Activated naive CD4-positive, alpha-beta T cell treated with anti-CD3 and anti-CD28 coated beads, Interleukin-2, amount 10 ng/mL, durations not matched to agents 7 days and 5 days (primary cell): ENCODE results near the gene GIPC1.
"Not testable (repeated sequence)": the region's sequence is repeated elsewhere in the genome, so short reads cannot be mapped to it uniquely, and the experiment has no call there.

Source experiments
- CTCF ChIA-PET: fragments of 350-600 bp; sonication (Branson Sonifier 250); formaldehyde crosslinking; loops from one replicate; lab custom pipeline; 2021; ENCODE audit warnings: antibody characterized with exemption; lab: Charles Lee
- DNase-seq: peaks from one replicate; pipeline ENCODE4 v3.0.0-alpha.2; 2020
- H3K27ac Mint-ChIP-seq: one replicate; pipeline ENCODE4 v1.8.0; 2021; ENCODE audit warnings: mild to moderate bottlenecking, moderate library complexity, mixed read lengths
- H3K27me3 Mint-ChIP-seq: one replicate; pipeline ENCODE4 v1.8.0; 2021; ENCODE audit warnings: mild to moderate bottlenecking, mixed read lengths
- H3K36me3 Mint-ChIP-seq: one replicate; pipeline ENCODE4 v1.8.0; 2021; ENCODE audit warnings: mixed read lengths
- H3K4me1 Mint-ChIP-seq: one replicate; pipeline ENCODE4 v1.8.0; 2021; ENCODE audit warnings: mixed read lengths
- H3K4me3 Mint-ChIP-seq: one replicate; pipeline ENCODE4 v1.8.0; 2021; ENCODE audit warnings: mild to moderate bottlenecking, moderate library complexity, mixed read lengths
- H3K9me3 Mint-ChIP-seq: one replicate; pipeline ENCODE4 v1.8.0; 2021; ENCODE audit warnings: mixed read lengths

The GIPC1 gene

GRCh38 chr19:14462401-14462800 is 33.5 kb downstream of the GIPC1 start:
- DNase-seq, H3K27me3 Mint-ChIP-seq, H3K4me1 Mint-ChIP-seq, H3K4me3 Mint-ChIP-seq, H3K9me3 Mint-ChIP-seq, H3K27ac Mint-ChIP-seq: not testable (repeated sequence)
- H3K36me3 Mint-ChIP-seq, result peaks cover 54% of the 10 kb centered on the region
- CTCF ChIA-PET, result interaction anchor here (0.6 kb wide), 1 partner anchor 10 kb away, joined by 3 read pairs; no protein-coding TSS in a partner anchor

- Mint-ChIP-seq H3K36me3 (peaks cover 50% of the 10 kb centered on the region), H3K27ac (no peak overlapping the region), H3K27me3 (no peaks in the 10 kb centered on the region), H3K9me3 (no peaks in the 10 kb centered on the region), H3K4me1 (peaks cover 6% of the 10 kb centered on the region), H3K4me3 (no peak overlapping the region)
- CTCF ChIA-PET, result interaction anchor here (1.6 kb wide), 1 partner anchor 12 kb away, joined by 4 read pairs; no protein-coding TSS in a partner anchor
- DNase-seq, result no peak
These were observed 35.0 kb downstream of the GIPC1 start for GRCh38 chr19:14460935-14461334.

- CTCF ChIA-PET, result interaction anchor here (0.8 to 1.6 kb wide), 2 partner anchors 13 to 27 kb away, joined by 4 to 6 read pairs; no protein-coding TSS in a partner anchor
- DNase-seq, result no peak
- Mint-ChIP-seq H3K27me3 (no peaks in the 10 kb centered on the region), H3K4me1 (peaks cover 6% of the 10 kb centered on the region), H3K27ac (peak overlapping the region; percentile 62), H3K4me3 (no peak overlapping the region), H3K9me3 (no peaks in the 10 kb centered on the region), H3K36me3 (peaks cover 50% of the 10 kb centered on the region)
These were observed 36.2 kb downstream of the GIPC1 start for GRCh38 chr19:14459703-14460102.

GRCh38 chr19:14452303-14452702 is 43.6 kb downstream of the GIPC1 start:
- DNase-seq, H3K9me3 Mint-ChIP-seq, H3K27ac Mint-ChIP-seq, H3K27me3 Mint-ChIP-seq, H3K4me3 Mint-ChIP-seq: not testable (repeated sequence)
- Mint-ChIP-seq H3K36me3 (peaks cover 49% of the 10 kb centered on the region), H3K4me1 (peaks cover 13% of the 10 kb centered on the region)
- CTCF ChIA-PET, result interaction anchor here (0.6 kb wide), 1 partner anchor 10 kb away, joined by 3 read pairs; no protein-coding TSS in a partner anchor

- peaks cover 56% of the 10 kb centered on the region for H3K36me3 Mint-ChIP-seq
- H3K27ac Mint-ChIP-seq, result no peak overlapping the region
- peaks cover 4% of the 10 kb centered on the region for H3K9me3 Mint-ChIP-seq
These were observed 45.1 kb downstream of the GIPC1 start for GRCh38 chr19:14450876-14451275.

GRCh38 chr19:14450168-14450874 is 45.6 kb downstream of the GIPC1 start:
- peak; percentile 82 for DNase-seq
- Mint-ChIP-seq H3K4me3 (no peak overlapping the region), H3K9me3 (peaks cover 4% of the 10 kb centered on the region), H3K4me1 (peaks cover 13% of the 10 kb centered on the region), H3K27me3 (no peaks in the 10 kb centered on the region), H3K36me3 (peaks cover 55% of the 10 kb centered on the region), H3K27ac (peak overlapping the region; percentile 42)
- CTCF ChIA-PET, result interaction anchor here (1.3 kb wide), 1 partner anchor 22 kb away, joined by 3 read pairs; no protein-coding TSS in a partner anchor

More at GRCh38 chr19:14450876-14451275, 45.1 kb downstream of the GIPC1 start:
- H3K4me3 Mint-ChIP-seq, result no peak overlapping the region
- CTCF ChIA-PET, result interaction anchor here (1.3 kb wide), 1 partner anchor 22 kb away, joined by 3 read pairs; no protein-coding TSS in a partner anchor
- H3K27me3 Mint-ChIP-seq, result no peaks in the 10 kb centered on the region
- no peak for DNase-seq
- peaks cover 13% of the 10 kb centered on the region for H3K4me1 Mint-ChIP-seq

GRCh38 chr19:14449321-14449720 is 46.6 kb downstream of the GIPC1 start:
- no peaks in the 10 kb centered on the region for H3K27me3 Mint-ChIP-seq
- CTCF ChIA-PET, result no interaction called here
- no peak for DNase-seq
- peaks cover 16% of the 10 kb centered on the region for H3K4me1 Mint-ChIP-seq
- H3K36me3 Mint-ChIP-seq, result peaks cover 57% of the 10 kb centered on the region
- peaks cover 4% of the 10 kb centered on the region for H3K9me3 Mint-ChIP-seq
- H3K4me3 Mint-ChIP-seq, result no peak overlapping the region
- H3K27ac Mint-ChIP-seq, result no peak overlapping the region

- no peak overlapping the region for H3K4me3 Mint-ChIP-seq
- no peak for DNase-seq
- CTCF ChIA-PET, result interaction anchor here (1.6 kb wide), 1 partner anchor 43 kb away, joined by 3 read pairs; no protein-coding TSS in a partner anchor
- H3K36me3 Mint-ChIP-seq, result peaks cover 72% of the 10 kb centered on the region
- no peak overlapping the region for H3K27ac Mint-ChIP-seq
- no peaks in the 10 kb centered on the region for H3K27me3 Mint-ChIP-seq
- H3K9me3 Mint-ChIP-seq, result peaks cover 4% of the 10 kb centered on the region
- peaks cover 25% of the 10 kb centered on the region for H3K4me1 Mint-ChIP-seq
These were observed 49.4 kb downstream of the GIPC1 start for GRCh38 chr19:14446336-14447036.

GRCh38 chr19:14443632-14444216 is 52.2 kb downstream of the GIPC1 start:
- CTCF ChIA-PET, result no interaction called here
- Mint-ChIP-seq H3K4me3 (no peak overlapping the region), H3K4me1 (peaks cover 38% of the 10 kb centered on the region), H3K9me3 (no peaks in the 10 kb centered on the region), H3K27ac (peak overlapping the region; percentile 56), H3K27me3 (no peaks in the 10 kb centered on the region), H3K36me3 (peaks cover 61% of the 10 kb centered on the region)
- no peak for DNase-seq

GRCh38 chr19:14442891-14443631 is 52.9 kb downstream of the GIPC1 start:
- Mint-ChIP-seq H3K4me3 (no peak overlapping the region), H3K36me3 (peaks cover 56% of the 10 kb centered on the region), H3K27ac (peak overlapping the region; percentile 58), H3K9me3 (no peaks in the 10 kb centered on the region), H3K4me1 (peaks cover 42% of the 10 kb centered on the region), H3K27me3 (no peaks in the 10 kb centered on the region)
- no peak for DNase-seq
- CTCF ChIA-PET, result no interaction called here

- H3K27ac Mint-ChIP-seq, result peak overlapping the region; percentile 80
- no peaks in the 10 kb centered on the region for H3K9me3 Mint-ChIP-seq
- H3K36me3 Mint-ChIP-seq, result peaks cover 48% of the 10 kb centered on the region
- H3K4me3 Mint-ChIP-seq, result peak overlapping the region; percentile 95
- H3K4me1 Mint-ChIP-seq, result peaks cover 47% of the 10 kb centered on the region
- CTCF ChIA-PET, result no interaction called here
- H3K27me3 Mint-ChIP-seq, result no peaks in the 10 kb centered on the region
- DNase-seq, result no peak
These were observed 54.6 kb downstream of the GIPC1 start for GRCh38 chr19:14441041-14441938.

GRCh38 chr19:14440049-14440448 is 55.9 kb downstream of the GIPC1 start:
- peaks cover 45% of the 10 kb centered on the region for H3K36me3 Mint-ChIP-seq
- H3K4me1 Mint-ChIP-seq, result peaks cover 51% of the 10 kb centered on the region
- H3K27me3 Mint-ChIP-seq, result no peaks in the 10 kb centered on the region
- DNase-seq, result peak; percentile 90
- peak overlapping the region; percentile 95 for H3K4me3 Mint-ChIP-seq
- no peaks in the 10 kb centered on the region for H3K9me3 Mint-ChIP-seq
- CTCF ChIA-PET, result interaction anchor here (1.0 kb wide), 1 partner anchor 33 kb away, joined by 4 read pairs; no protein-coding TSS in a partner anchor
- peak overlapping the region; percentile 89 for H3K27ac Mint-ChIP-seq

GRCh38 chr19:14439014-14439413 is 56.9 kb downstream of the GIPC1 start:
- CTCF ChIA-PET, result interaction anchor here (1.2 to 1.4 kb wide), 2 partner anchors 10 to 33 kb away, joined by 3 read pairs; no protein-coding TSS in a partner anchor
- H3K9me3 Mint-ChIP-seq, result no peaks in the 10 kb centered on the region
- H3K27me3 Mint-ChIP-seq, result no peaks in the 10 kb centered on the region
- peaks cover 59% of the 10 kb centered on the region for H3K4me1 Mint-ChIP-seq
- H3K27ac Mint-ChIP-seq, result peak overlapping the region; percentile 89
- peak overlapping the region; percentile 95 for H3K4me3 Mint-ChIP-seq
- no peak for DNase-seq
- peaks cover 39% of the 10 kb centered on the region for H3K36me3 Mint-ChIP-seq
